ENCODE results near the gene MYEOV. TPM values are rescaled to one million over a fixed set of nuclear protein-coding genes. Genes with fewer than 3 reads are reported as not detected.

MYEOV gene
- total RNA-seq, 1 experiment from 2014 or later = 1.4 TPM

DNA sequence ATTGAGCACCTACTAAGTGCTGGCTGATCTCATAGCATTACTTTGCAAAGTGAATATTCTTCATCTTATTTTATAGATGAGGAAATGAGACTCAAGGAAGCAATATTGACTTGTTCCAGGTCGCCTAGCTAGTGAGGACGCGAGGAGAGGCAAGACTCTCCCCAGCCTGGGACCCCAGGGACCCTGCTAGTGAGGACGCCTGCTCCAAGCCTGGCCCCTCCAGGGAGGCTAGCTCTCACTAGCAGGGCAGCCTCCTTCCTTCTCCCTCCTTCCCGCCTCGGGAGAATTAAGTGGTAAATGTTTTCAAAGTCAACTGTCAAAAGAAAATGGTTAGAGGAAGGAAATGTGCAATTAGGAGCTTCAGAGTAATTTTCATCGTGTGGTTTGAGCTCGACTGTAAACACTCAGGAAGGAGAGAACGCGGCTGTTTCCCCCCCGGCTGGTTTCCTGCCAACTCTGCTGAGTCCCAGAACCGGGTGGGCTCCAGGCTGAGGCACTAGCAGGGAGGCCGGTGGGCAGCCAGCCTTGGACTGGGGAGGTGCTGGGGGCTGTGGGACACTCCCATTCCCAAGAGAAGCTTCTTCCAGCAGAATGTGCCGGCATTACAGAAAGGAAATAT is 17.9 kb downstream of the MYEOV start:
- CTCF ChIA-PET = interaction anchor here (1.7 kb wide), 1 partner anchor 180 kb away, joined by 6 read pairs; no protein-coding TSS in a partner anchor
- no peaks in the 10 kb centered on the region for H3K27me3 Mint-ChIP-seq (ENCODE audit: low read depth)
- POLR2A ChIA-PET = no interaction called here
- no peak overlapping the region for H3K27ac Mint-ChIP-seq
- H3K4me1 Mint-ChIP-seq = no peaks in the 10 kb centered on the region
- DNase-seq (ENCODE audit: low spot score) (no peak), ATAC-seq (no peak)
- H3K36me3 Mint-ChIP-seq = no peaks in the 10 kb centered on the region
- H3K9me3 Mint-ChIP-seq = no peaks in the 10 kb centered on the region
- H3K4me3 Mint-ChIP-seq = no peak overlapping the region
- TF ChIP-seq ZNF396 (CRISPR knock-in tag; IDR thresholded peaks at IDR 0.05; ENCODE audit: borderline replicate concordance) (no peak), ZNF138 (CRISPR knock-in tag; conservative IDR thresholded peaks at IDR 0.05) (no peak), ZNF416 (CRISPR knock-in tag; IDR thresholded peaks at IDR 0.05) (no peak), CBFB (CRISPR knock-in tag; IDR thresholded peaks at IDR 0.05; ENCODE audit: low read depth) (no peak), TEAD4 (CRISPR knock-in tag; IDR thresholded peaks at IDR 0.05) (no peak), TP53 (CRISPR knock-in tag; IDR thresholded peaks at IDR 0.05) (no peak), NFATC4 (CRISPR knock-in tag; IDR thresholded peaks at IDR 0.05) (no peak), RELA (CRISPR knock-in tag; IDR thresholded peaks at IDR 0.05; ENCODE audit: borderline replicate concordance) (no peak), ESRRA (CRISPR knock-in tag; IDR thresholded peaks at IDR 0.05; ENCODE audit: borderline replicate concordance) (no peak), FOXJ3 (CRISPR knock-in tag; IDR thresholded peaks at IDR 0.05; ENCODE audit: borderline replicate concordance) (no peak), ZNF671 (CRISPR knock-in tag; IDR thresholded peaks at IDR 0.05) (no peak), GRHL2 (CRISPR knock-in tag; IDR thresholded peaks at IDR 0.05; ENCODE audit: insufficient replicate concordance, severe bottlenecking) (no peak), ETV6 (CRISPR knock-in tag; IDR thresholded peaks at IDR 0.05) (no peak), SP1 (CRISPR knock-in tag; conservative IDR thresholded peaks at IDR 0.05) (no peak)
- TF ChIP-seq, protein P1, sequence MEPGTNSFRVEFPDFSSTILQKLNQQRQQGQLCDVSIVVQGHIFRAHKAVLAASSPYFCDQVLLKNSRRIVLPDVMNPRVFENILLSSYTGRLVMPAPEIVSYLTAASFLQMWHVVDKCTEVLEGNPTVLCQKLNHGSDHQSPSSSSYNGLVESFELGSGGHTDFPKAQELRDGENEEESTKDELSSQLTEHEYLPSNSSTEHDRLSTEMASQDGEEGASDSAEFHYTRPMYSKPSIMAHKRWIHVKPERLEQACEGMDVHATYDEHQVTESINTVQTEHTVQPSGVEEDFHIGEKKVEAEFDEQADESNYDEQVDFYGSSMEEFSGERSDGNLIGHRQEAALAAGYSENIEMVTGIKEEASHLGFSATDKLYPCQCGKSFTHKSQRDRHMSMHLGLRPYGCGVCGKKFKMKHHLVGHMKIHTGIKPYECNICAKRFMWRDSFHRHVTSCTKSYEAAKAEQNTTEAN (CRISPR knock-in tag; IDR thresholded peaks at IDR 0.05) = no peak
- TF ChIP-seq, protein P2, sequence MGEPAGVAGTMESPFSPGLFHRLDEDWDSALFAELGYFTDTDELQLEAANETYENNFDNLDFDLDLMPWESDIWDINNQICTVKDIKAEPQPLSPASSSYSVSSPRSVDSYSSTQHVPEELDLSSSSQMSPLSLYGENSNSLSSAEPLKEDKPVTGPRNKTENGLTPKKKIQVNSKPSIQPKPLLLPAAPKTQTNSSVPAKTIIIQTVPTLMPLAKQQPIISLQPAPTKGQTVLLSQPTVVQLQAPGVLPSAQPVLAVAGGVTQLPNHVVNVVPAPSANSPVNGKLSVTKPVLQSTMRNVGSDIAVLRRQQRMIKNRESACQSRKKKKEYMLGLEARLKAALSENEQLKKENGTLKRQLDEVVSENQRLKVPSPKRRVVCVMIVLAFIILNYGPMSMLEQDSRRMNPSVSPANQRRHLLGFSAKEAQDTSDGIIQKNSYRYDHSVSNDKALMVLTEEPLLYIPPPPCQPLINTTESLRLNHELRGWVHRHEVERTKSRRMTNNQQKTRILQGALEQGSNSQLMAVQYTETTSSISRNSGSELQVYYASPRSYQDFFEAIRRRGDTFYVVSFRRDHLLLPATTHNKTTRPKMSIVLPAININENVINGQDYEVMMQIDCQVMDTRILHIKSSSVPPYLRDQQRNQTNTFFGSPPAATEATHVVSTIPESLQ (CRISPR knock-in tag; IDR thresholded peaks at IDR 0.05) = no peak
- TF ChIP-seq, protein P3, sequence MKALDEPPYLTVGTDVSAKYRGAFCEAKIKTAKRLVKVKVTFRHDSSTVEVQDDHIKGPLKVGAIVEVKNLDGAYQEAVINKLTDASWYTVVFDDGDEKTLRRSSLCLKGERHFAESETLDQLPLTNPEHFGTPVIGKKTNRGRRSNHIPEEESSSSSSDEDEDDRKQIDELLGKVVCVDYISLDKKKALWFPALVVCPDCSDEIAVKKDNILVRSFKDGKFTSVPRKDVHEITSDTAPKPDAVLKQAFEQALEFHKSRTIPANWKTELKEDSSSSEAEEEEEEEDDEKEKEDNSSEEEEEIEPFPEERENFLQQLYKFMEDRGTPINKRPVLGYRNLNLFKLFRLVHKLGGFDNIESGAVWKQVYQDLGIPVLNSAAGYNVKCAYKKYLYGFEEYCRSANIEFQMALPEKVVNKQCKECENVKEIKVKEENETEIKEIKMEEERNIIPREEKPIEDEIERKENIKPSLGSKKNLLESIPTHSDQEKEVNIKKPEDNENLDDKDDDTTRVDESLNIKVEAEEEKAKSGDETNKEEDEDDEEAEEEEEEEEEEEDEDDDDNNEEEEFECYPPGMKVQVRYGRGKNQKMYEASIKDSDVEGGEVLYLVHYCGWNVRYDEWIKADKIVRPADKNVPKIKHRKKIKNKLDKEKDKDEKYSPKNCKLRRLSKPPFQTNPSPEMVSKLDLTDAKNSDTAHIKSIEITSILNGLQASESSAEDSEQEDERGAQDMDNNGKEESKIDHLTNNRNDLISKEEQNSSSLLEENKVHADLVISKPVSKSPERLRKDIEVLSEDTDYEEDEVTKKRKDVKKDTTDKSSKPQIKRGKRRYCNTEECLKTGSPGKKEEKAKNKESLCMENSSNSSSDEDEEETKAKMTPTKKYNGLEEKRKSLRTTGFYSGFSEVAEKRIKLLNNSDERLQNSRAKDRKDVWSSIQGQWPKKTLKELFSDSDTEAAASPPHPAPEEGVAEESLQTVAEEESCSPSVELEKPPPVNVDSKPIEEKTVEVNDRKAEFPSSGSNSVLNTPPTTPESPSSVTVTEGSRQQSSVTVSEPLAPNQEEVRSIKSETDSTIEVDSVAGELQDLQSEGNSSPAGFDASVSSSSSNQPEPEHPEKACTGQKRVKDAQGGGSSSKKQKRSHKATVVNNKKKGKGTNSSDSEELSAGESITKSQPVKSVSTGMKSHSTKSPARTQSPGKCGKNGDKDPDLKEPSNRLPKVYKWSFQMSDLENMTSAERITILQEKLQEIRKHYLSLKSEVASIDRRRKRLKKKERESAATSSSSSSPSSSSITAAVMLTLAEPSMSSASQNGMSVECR (CRISPR knock-in tag; IDR thresholded peaks at IDR 0.05; ENCODE audit: borderline replicate concordance) = no peak
- TF ChIP-seq, protein P4, sequence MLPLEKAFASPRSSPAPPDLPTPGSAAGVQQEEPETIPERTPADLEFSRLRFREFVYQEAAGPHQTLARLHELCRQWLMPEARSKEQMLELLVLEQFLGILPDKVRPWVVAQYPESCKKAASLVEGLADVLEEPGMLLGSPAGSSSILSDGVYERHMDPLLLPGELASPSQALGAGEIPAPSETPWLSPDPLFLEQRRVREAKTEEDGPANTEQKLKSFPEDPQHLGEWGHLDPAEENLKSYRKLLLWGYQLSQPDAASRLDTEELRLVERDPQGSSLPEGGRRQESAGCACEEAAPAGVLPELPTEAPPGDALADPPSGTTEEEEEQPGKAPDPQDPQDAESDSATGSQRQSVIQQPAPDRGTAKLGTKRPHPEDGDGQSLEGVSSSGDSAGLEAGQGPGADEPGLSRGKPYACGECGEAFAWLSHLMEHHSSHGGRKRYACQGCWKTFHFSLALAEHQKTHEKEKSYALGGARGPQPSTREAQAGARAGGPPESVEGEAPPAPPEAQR (CRISPR knock-in tag; IDR thresholded peaks at IDR 0.05) = no peak
- TF ChIP-seq, protein P5, sequence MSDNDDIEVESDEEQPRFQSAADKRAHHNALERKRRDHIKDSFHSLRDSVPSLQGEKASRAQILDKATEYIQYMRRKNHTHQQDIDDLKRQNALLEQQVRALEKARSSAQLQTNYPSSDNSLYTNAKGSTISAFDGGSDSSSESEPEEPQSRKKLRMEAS (CRISPR knock-in tag; IDR thresholded peaks at IDR 0.05) = no peak
- TF ChIP-seq, protein P6, sequence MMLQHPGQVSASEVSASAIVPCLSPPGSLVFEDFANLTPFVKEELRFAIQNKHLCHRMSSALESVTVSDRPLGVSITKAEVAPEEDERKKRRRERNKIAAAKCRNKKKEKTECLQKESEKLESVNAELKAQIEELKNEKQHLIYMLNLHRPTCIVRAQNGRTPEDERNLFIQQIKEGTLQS (CRISPR knock-in tag; conservative IDR thresholded peaks at IDR 0.05) = no peak

Measured in WTC11 (cell line).